SH-SY5Y (cell line): ENCODE measurements around the gene TMEM117.

Experiments used
- GATA2 ChIP-seq: IDR thresholded peaks from 2 replicates; pipeline ENCODE4 v1.6.1; 2011; ENCODE audit warnings: mild to moderate bottlenecking, low read depth, low read length
- GATA3 ChIP-seq: IDR thresholded peaks from 2 replicates; pipeline ENCODE4 v1.6.1; 2011; ENCODE audit warnings: low read depth, mild to moderate bottlenecking, low read length, moderate library complexity

- TF ChIP-seq GATA3 (no peak), GATA2 (no peak)
These were observed 463.6 kb downstream of the TMEM117 start for GRCh38 chr12:44299524-44299923.
